GM21825 (cell line): Measurements from ENCODE around the gene AKT3.

Experiments used
- ATAC-seq: cut with Tn5 transposase; IDR thresholded peaks from one replicate; pipeline ENCODE4 v1.9.1; 2021; ENCODE audit warnings: mild to moderate bottlenecking, moderate library complexity; ENCODE audit not compliant: unreplicated experiment

Gene AKT3

GRCh38 chr1:243562473-243562872 is 287.6 kb downstream of the AKT3 start:
- no peak for ATAC-seq

GRCh38 chr1:243561588-243562319 is 288.3 kb downstream of the AKT3 start:
- no peak for ATAC-seq

- ATAC-seq: no peak
Measured at GRCh38 chr1:243559575-243560162, 290.4 kb downstream of the AKT3 start.

GRCh38 chr1:243558576-243558975 is 291.5 kb downstream of the AKT3 start:
- ATAC-seq: no peak

GRCh38 chr1:243557866-243558265 is 292.2 kb downstream of the AKT3 start:
- ATAC-seq: no peak

GRCh38 chr1:243554686-243555085 is 295.4 kb downstream of the AKT3 start:
- ATAC-seq: no peak

- ATAC-seq: no peak
Measured at GRCh38 chr1:243553090-243553489, 297.0 kb downstream of the AKT3 start.

- ATAC-seq: no peak
Measured at GRCh38 chr1:243550276-243550675, 299.8 kb downstream of the AKT3 start.

- no peak for ATAC-seq
Measured at GRCh38 chr1:243549791-243550190, 300.3 kb downstream of the AKT3 start.

GRCh38 chr1:243549108-243549507 is 300.9 kb downstream of the AKT3 start:
- no peak for ATAC-seq

GRCh38 chr1:243548516-243548915 is 301.5 kb downstream of the AKT3 start:
- no peak for ATAC-seq

- ATAC-seq: no peak
Measured at GRCh38 chr1:243547891-243548290, 302.2 kb downstream of the AKT3 start.

GRCh38 chr1:243546457-243546856 is 303.6 kb downstream of the AKT3 start:
- ATAC-seq: no peak

GRCh38 chr1:243543501-243543900 is 306.5 kb downstream of the AKT3 start:
- no peak for ATAC-seq

GRCh38 chr1:243542739-243543415 is 307.2 kb downstream of the AKT3 start:
- ATAC-seq: no peak

GRCh38 chr1:243539636-243540035 is 310.4 kb downstream of the AKT3 start:
- ATAC-seq: no peak

GRCh38 chr1:243535014-243535413 is 315.0 kb downstream of the AKT3 start:
- ATAC-seq: no peak

GRCh38 chr1:243529512-243529911 is 320.5 kb downstream of the AKT3 start:
- no peak for ATAC-seq

- ATAC-seq: no peak
Measured at GRCh38 chr1:243528459-243529121, 321.5 kb downstream of the AKT3 start.

GRCh38 chr1:243526180-243526579 is 323.9 kb downstream of the AKT3 start:
- ATAC-seq: no peak

GRCh38 chr1:243525085-243525487 is 325.0 kb downstream of the AKT3 start:
- ATAC-seq: no peak

GRCh38 chr1:243523766-243524165 is 326.3 kb downstream of the AKT3 start:
- ATAC-seq: no peak
